Right kidney (tissue), 1 donor: ENCODE results near the gene MARCKS.
"Not testable (repeated sequence)": the region's sequence is repeated elsewhere in the genome, so short reads cannot be mapped to it uniquely, and the experiment has no call there.

Experiments
- DNase-seq: peaks from one replicate; pipeline ENCODE4 v3.0.0-alpha.2; 2016

MARCKS gene

DNA sequence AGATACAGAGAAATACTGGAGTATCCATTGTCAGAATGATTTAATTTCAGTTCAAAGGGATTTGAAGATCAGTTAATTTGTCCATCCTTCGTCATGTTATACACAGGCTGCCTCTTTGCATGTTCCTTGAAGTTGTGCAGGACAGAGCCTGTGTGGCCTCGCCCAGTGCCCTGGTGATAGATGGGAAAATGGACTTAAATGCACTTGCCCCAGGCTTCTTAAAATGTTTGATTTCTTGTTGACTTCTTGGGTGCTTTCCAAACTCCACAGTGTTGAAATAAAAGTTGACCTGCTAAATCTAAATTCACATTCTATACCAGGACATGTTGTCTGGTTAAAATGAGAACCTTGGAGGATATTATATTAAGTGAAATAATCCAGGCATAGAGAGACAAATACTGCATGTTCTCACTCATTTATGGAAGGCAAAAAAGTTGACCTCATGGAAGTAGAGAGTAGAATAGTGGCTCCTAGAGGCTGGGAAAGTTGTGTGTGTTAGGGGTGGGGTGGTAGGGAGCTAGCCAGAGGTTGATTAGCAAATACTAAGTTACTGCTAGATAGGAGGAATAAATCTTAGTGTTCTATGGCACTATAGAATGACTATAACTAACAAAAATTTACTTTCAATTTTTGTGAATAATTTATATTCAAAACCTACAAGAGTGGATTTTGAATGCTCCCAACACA is 25.3 kb downstream of the MARCKS start:
- no peak for DNase-seq

DNA sequence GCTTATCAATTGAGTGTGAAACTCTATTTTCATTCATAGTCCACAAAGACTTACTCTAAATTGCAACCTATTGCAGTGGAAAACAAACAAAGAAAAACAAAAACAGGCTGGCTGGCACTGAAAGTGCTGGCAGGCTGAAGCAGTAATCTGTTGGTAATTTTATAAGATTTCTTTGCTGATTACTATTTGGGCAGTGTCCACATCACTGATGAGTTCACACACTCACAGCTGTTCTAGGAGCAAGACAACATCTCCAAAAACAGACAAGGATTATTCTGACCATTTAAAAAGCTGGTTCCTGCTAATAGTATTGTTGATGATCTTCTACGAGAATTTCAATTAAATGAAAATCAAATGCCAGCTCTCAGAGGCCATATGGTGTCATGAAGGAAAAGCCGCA is 26.9 kb downstream of the MARCKS start:
- DNase-seq: no peak

DNA sequence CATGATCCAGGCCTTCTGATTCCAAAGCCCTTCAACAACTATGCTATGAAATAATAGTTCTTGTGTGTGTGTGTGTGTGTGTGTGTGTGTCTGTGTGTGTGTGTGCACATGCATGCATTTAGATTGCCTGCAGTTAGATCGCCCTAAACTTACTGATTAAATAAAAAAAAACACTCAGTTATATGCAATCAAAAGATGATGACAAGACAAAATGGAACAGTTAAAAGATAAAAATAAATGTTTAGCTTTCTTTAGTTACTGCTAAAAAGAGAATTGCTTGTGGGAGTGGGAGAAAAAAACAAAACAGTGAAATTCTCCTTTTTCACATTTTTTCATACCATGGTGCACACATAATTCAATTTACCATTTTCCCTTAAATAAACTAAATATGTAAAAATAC is 29.4 kb downstream of the MARCKS start:
- no peak for DNase-seq

DNA sequence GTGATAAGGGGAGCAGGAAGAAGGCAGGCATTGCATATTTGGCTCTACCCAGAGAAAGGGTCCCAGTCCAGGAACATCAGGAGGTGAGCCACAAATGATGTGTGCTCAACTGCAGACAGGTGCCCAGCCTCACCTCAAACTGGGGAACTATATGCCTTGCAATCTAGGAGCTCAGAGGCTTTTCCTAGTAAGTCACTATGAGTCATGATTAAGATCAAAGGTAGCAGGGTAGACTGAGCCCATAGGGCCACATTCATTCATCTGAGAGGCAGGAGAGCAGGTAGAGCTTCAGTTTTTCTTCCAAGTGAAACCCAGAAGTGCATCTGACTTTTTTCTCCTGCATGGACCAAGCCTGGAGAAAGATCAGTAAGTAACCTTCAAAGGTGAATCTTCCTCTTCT is 31.3 kb downstream of the MARCKS start:
- no peak for DNase-seq

DNA sequence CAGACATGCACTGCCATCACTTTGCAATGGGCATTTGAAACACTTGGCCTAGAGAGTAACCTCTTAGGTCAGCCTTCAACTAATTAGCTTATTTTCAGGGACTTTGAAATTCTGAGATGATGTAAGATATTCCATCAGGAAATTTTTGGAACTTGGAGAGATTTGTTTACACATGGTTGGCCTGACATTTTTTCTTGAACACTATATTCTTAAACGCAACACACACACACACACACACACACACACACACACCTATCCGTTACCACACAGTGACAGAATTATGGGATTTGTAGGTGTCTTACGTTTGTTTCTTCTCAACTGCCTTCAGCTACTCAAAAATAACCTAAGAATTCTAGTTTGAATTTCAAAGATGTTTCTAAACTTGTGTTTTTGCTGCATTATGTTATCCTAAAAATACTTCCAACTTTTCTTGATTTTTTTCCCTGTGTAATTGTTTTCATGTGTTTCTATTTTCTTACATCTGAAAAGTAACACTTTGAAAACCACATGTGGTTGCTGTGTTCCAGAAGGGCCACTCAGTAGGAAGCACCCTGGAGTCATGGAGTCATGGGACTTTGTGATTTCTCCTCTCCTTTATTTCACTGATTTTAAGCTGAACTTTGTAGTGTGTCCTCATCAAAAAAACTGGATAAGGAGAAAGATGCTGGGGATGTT is 31.9 kb downstream of the MARCKS start:
- DNase-seq: no peak

DNA sequence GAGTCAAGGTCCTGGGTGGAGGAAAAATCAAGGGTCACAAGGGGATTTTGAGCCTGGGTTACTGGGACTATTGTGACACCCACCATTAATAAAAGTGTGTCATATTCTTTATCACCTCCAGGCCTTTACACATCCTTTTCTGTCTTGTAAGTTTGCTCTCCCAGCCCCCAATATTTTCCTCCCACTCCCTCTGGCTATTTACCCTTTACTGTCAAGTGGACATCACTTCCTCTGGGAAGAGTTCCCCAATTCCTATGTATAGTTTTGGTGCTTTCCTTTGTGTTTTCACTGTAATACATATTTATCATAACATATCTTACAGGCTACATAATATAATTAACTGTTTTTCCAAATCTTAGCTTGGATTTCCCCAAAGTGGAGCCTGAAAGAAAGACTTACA is 36.3 kb downstream of the MARCKS start:
- DNase-seq: no peak

DNA sequence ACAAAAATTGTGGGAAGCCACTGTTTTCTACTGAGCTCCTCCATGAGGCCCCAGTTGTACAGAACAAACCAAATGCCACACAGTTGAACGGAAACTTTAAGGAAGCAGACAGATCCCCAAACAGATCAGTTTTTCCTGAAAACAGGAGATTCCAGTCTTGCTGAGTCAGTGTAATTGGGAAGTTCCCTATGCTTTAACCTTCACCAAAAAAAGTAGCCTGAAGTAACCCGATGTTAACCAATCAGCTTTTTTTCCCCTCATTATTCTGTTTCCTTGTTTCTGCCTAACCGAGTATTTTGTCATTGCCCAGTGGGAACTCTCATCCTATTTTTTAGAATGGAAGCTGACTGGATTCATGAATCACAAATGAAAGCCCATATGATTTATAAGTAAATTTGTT is 36.7 kb downstream of the MARCKS start:
- DNase-seq: no peak

DNA sequence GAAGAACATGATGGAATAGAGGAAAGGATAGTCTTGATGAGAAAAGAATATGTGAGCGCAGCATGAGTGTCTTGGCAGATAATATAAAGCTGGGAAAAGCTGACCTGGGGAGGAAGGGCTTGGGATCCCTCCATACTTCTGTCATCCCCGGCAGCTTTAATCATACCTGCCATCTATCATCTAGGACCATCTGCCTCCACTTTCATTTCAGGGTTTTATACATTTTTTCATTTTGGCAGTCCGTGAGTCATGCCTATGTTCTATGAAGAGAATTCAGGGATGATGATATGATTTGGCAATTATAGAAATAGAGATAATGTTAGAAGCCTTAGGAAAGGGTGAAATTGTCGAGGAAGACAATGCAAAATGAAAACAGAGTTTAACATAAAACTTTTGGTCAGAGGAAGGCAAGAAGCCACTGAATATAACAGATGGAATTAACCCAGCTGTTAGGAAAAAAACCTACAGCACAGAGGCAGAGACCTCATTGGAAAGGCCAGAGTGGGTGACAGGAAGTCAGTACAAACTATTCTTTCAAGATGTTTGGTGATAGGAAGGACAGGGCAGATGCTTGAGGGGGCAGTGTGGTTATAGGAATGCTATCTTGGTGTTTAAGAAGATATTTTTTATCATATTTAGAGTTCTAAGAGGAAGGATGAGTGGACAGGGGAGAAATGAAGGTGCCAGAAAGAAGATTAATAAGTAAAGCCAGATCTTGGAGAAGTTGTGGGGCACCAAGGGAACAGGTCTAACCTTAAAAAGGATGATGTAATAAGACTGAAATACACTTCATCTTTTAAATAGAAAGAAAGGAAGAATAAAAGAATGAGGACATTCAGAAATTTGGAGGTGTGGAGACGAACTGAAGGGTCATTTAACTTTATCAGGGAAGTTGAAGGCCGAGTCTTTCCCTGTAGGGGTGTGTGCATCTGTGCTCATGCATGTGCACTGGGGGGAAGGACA is 37.8 kb downstream of the MARCKS start:
- no peak for DNase-seq

DNA sequence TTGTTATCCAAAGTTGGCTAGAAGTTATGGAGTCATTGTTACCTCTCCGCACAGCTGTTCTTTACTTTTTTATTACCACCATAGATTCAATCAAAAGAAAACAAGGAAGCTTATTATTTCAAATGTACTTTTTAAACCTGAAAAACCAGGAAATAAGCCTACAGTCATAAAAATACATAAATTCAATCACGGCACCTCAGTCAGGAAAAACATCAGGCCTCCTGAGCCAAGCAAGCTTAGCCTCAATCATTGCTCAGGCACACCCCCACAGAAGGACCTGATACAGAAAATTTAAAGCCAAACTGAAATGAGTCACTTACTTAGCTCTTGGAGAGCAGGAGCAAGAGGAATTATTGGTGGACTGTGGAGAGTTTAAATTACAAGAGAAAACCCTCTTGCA is 44.3 kb downstream of the MARCKS start:
- no peak for DNase-seq

DNA sequence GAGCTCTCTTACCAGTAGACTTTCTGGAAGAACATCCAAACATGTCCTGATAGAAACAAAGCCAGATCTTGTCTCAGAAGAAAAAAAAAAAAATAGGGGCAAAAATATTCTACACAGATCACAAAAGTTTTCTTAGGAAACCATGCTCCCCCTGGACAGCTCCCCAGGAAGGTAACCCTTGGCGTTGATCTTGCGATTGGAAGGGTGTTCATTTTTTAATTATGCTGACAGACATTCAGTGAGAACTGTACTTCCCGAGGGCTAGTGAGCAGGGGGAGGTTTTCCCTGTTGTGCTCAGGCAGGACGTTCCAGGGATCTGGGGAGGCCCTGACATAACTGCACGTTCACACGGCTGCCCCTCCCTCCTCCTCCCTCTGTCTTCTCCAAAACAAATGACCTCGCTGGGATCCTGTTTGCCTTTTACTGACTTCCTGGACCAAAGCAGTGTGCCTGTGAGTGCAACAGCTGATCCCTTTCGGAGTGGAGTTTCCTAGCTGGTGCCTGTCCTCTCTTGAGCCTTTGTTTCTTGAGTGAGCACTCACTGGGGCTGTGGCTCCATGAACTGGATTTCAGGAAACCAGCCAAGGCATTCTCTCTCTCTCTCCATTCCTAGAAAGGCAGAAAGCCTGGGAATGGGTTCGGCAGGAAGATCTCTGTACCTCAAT is 46.7 kb downstream of the MARCKS start:
- peak; percentile 45 for DNase-seq

DNA sequence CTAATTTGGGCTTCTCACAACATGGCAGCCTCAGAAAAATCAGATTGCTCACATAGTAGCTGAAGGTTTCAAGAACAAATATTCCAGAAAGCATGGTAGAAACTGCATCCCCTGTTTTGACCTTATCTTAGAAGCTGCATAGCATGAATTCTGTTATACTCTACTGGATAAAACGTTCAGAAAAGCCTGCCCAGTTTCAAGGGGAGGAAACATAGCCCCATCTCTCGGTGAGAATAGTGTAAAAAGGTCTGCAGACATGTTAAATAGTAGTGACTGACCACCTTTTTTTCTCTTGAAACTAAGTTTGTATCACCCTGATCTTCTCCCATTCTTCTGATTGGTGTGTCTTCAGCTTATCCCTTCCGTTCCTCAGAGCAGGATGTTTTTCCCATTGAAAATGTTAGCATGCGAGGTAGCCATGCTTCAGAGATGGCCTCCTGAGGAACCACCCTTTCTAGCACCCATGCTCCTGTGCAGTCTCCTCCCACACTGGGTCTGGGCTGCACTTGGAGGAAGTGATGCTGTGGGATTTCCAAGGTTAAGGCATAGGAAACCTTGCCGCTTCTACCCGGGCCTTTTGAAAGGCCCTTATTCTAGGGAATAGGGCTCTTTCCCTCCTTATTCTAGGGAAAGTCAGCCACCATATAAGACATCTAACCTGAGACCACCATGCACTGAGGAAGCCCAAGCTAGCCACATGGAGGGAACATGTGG is 50.1 kb downstream of the MARCKS start:
- DNase-seq: no peak

DNA sequence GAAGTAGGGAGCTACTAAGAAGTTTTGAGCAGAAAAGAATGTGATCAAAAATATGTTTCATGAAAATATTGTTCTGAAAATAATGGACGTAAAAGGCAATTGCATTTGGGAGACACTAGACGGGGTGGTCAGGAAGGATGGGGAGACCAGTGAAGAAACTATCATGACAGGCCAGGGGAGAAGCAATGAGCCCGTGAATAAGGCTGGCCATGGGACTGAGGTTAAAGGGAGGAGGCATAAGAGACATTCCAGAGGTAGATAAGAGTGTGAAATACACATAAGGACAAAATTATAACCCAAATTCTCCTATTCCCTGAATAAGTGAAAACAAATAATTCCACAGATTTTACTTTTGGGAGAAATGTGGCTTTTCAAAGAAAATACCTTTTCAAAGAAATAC is 51.7 kb downstream of the MARCKS start:
- no peak for DNase-seq

DNA sequence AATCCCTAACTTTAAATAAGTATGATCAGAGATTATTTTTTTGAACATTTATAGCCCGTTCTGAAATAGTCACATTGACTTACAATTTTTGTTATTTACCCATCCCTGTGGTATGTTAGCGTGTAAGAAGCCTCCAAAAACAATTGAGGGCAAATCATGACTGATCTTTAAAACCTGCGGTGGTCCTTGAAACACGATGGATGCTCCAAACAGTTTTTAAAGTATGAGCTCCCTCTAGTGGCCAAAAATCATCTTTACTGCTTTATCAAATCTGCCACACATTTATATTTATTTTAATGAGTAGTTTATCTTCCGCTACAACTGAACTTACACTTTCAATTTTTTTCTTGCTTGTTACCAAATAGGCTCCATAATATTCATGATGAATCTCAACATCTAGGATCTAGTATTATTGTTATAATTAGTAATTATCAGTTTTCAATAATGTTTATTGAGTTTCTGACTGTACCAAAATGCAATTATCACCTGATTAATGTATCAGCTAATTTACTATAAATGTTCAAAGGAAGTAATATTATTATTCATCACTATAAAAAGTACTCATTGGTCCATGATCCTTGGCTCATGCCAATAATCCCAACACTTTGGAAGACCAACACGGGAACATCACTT is 52.2 kb downstream of the MARCKS start:
- DNase-seq: no peak

DNA sequence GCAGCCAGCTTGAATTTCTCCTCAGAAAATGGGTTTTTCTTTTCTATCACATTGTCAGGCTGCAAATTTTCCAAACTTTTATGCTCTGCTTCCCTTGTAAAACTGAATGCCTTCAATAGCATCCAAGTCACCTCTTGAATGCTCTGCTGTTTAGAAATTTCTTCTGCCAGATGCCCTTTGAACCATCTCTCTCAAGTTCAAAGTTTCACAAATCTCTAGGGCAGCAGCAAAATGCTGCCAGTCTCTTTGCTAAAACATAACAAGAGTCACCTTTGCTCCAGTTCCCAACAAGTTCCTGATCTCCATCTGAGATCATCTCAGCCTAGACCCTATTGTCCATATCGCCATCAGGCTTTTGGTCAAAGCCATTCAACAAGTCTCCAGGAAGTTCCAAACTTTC is 53.1 kb downstream of the MARCKS start:
- not testable (repeated sequence) for DNase-seq
